ENCODE measurements around the gene NRM. TPM values are rescaled to one million over a fixed set of nuclear protein-coding genes. Genes with fewer than 3 reads are reported as not detected.

NRM gene
- total and polyA plus RNA-seq, 2 of the 13 experiments (the other 11 are each of a cell fraction or from before 2014, with no cell fraction given), result 12.5 to 16.0 TPM

GRCh38 chr6:30700340-30700739 lies 9.6 kb upstream of the NRM start (continued):
- TF ChIP-seq FOXP4 (CRISPR knock-in tag; IDR thresholded peaks at IDR 0.05) (no peak), NFRKB (IDR thresholded peaks at IDR 0.05) (no peak), ETV5 (CRISPR knock-in tag; IDR thresholded peaks at IDR 0.05; ENCODE audit: borderline replicate concordance) (peak; percentile 19; the same call in 1 of the 2 replicates)

- Histone ChIP-seq H3K4me1 (ENCODE audit: insufficient read depth, low read length) (peaks cover 38% of the 10 kb centered on the region), H3K36me3 (replicated peaks in 1 of 2; ENCODE audit: control insufficient read depth in 1 of 2, insufficient read depth in 2 of 2, low read length in 2 of 2) (no peaks in the 10 kb centered on the region; a peak in 2 of 5 replicates), H4K20me1 (ENCODE audit: insufficient read depth, low read length) (no peaks in the 10 kb centered on the region), H3K9ac (ENCODE audit: insufficient read depth, low read depth, low read length) (no peak overlapping the region), H3K27ac (ENCODE audit: extremely low read length, insufficient read depth, low read length) (no peak overlapping the region), H3K27me3 (ENCODE audit: control insufficient read depth in 1 of 2, insufficient read depth in 2 of 2, low read length in 2 of 2) (no peaks in the 10 kb centered on the region), H2AFZ (ENCODE audit: low read length) (no peak overlapping the region), H3K79me2 (ENCODE audit: insufficient read depth, low read length) (no peaks in the 10 kb centered on the region), H3K4me2 (ENCODE audit: low read depth, low read length) (no peak overlapping the region), H3K4me3 (replicated peaks in 1 of 3; ENCODE audit: insufficient read depth in 1 of 3, low read depth in 2 of 3, low read length in 3 of 3) (no peak overlapping the region), H3K9me3 (ENCODE audit: low read length) (no peaks in the 10 kb centered on the region)
- intact Hi-C loops (cut with micrococcal nuclease; ENCODE audit: unreplicated experiment), result no loop called here
- BruUV-seq (replicated peaks), result no TSS peak
- FAIRE-seq, result no peak
- ChIA-PET POLR2A (interaction anchor here (1.0 to 5.9 kb wide), 4 partner anchors 8 to 34 kb away, joined by 4 to 43 read pairs (median 12); partner anchors contain the start of gene MDC1), CTCF (ENCODE audit: low intra/inter-chr PET ratio, low total read pairs) (no interaction called here)
- ATAC-seq, result no peak
- no peak for DNase-seq (ENCODE audit: low spot score)
- in situ Hi-C loops (cut with HindIII; ENCODE audit: extremely low pct_ligation_motif_present, low pct_unique_long_range_greater_than_20kb), result loop anchor here (25.0 kb wide), 1 partner anchor 391 kb away; no protein-coding TSS in a partner anchor
- 93% methylated on average over 5 of the region's 5 CpGs for WGBS (ENCODE audit: low lambda C conversion rate)
- TF ChIP-seq TBX2 (CRISPR knock-in tag; IDR thresholded peaks at IDR 0.05; ENCODE audit: borderline replicate concordance), result no peak
- no peak for TF ChIP-seq CSRNP1 (CRISPR knock-in tag; IDR thresholded peaks at IDR 0.05)
- no peak for TF ChIP-seq ZNF598 (CRISPR knock-in tag; IDR thresholded peaks at IDR 0.05; ENCODE audit: borderline replicate concordance)
- TF ChIP-seq ZNF792 (CRISPR knock-in tag; IDR thresholded peaks at IDR 0.05), result no peak
- TF ChIP-seq NFE2L2 (IDR thresholded peaks at IDR 0.05; ENCODE audit: low read length), result no peak
- no peak for TF ChIP-seq SKI (IDR thresholded peaks at IDR 0.05; ENCODE audit: partially characterized antibody)
- no peak for TF ChIP-seq SNAPC2 (CRISPR knock-in tag; IDR thresholded peaks at IDR 0.05)
- no peak for TF ChIP-seq U2AF1 (optimal IDR thresholded peaks at IDR 0.05; ENCODE audit: low read depth, low read length)
- TF ChIP-seq RCOR2 (CRISPR knock-in tag; IDR thresholded peaks at IDR 0.05), result no peak
- TF ChIP-seq ZNF781 (CRISPR knock-in tag; IDR thresholded peaks at IDR 0.05; ENCODE audit: borderline replicate concordance, not compliant biosample characterization), result no peak
- no peak for TF ChIP-seq GRHL1 (CRISPR knock-in tag; conservative IDR thresholded peaks at IDR 0.05)
- TF ChIP-seq SSRP1 (CRISPR knock-in tag; IDR thresholded peaks at IDR 0.05), result no peak
- TF ChIP-seq HMGXB4 (CRISPR knock-in tag; IDR thresholded peaks at IDR 0.05; ENCODE audit: borderline replicate concordance in 1 of 2, low read depth in 1 of 2), result no peak
- no peak for TF ChIP-seq CHD2 (IDR thresholded peaks at IDR 0.05; ENCODE audit: low read depth, low read length)
- no peak for TF ChIP-seq ZNF138 (CRISPR knock-in tag; IDR thresholded peaks at IDR 0.05; ENCODE audit: low read depth)
These were observed 5.6 kb upstream of the NRM start for GRCh38 chr6:30696432-30696831.

Measured in HepG2 (cell line).